GM20431 (cell line): Measurements from ENCODE around the gene PLD6.

Experiments
- in situ Hi-C: fragments of 300-500 bp; cut with MseI, MboI; formaldehyde crosslinking; loops from one replicate; pipeline ENCODE4 v1.15.0; 2020; ENCODE audit warnings: low sequenced_read_pairs; ENCODE audit not compliant: unreplicated experiment

PLD6 gene

DNA sequence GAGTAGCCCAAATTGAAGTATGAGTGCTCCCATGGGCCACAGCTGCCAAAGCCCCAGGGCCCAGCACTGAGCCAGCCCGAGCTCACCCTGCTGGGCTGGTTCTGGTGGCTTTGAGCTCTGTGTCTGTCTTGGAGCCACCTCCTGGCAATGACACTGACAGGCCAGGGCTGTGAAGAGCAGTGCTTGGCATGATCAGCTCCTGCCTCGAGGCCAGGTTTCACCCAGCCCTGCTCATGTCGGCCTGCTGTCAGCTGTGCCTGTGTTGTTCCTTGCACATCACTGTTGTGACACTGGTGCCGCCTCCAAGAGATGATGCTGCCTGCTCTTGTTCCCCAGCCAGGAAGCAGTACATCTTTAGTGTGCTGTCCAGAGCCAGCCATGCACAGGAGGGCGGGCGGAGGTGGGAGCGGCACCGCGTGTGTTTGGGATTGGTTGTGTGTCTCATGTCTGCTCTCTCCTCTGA, 26.0 kb downstream of the PLD6 start:
- in situ Hi-C loops: no loop called here

DNA sequence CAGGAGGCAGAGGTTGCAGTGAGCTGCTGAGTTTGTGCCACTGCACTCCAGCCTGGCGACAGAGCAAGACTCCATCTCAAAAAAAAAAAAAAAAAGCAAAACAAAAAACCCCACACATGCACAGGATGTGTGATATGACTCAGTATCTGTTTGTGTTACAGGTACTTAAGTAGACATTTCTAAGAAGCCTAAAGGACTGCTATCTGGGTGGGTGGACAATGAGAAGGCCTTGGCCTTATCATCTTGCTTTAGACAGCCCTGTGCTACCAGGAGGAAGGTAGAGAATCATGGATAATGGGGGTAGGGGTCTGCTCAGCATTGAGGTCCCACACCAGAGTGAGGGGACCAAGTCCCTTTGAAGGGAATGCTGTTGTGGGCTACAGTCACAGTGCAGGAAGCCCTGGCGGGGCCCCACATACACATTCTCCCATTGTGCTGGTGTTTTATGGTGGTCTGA, 26.7 kb downstream of the PLD6 start:
- in situ Hi-C loops: no loop called here

DNA sequence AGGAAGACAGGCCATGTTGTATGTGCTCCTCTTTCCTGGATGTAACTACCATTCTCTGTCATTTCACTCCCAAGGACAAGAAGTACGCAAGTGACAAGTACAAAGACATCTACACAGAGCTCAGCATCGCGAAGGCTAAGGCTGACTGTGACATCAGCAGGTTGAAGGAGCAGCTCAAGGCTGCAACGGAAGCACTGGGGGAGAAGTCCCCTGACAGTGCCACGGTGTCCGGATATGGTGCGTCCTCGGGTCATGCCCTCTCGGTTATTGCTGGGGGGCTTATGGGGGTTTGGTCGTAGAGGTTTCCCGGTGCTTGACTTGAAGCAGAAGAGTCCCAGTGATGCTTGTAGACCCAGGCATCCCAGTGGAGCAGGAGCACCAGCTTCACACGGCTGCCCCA, 29.0 kb downstream of the PLD6 start:
- in situ Hi-C loops: no loop called here

DNA sequence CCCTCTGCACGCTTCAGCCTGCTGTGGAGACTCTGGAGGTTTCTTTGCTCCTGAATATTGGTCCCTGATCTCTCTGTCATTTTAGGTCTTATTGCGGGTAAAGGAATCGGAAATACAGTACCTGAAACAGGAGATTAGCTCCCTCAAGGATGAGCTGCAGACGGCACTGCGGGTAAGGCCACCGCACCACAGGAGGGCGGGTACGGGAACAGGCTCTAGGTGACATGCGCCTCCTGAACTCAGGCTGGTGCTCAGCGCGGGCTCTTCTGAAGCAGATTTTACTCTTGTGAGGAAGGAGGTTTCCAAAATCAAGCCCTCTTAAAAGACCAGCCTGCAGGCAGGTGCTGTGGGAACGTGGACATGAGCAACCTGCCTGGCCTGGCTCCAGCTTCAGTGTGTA, 29.8 kb downstream of the PLD6 start:
- in situ Hi-C loops: no loop called here

DNA sequence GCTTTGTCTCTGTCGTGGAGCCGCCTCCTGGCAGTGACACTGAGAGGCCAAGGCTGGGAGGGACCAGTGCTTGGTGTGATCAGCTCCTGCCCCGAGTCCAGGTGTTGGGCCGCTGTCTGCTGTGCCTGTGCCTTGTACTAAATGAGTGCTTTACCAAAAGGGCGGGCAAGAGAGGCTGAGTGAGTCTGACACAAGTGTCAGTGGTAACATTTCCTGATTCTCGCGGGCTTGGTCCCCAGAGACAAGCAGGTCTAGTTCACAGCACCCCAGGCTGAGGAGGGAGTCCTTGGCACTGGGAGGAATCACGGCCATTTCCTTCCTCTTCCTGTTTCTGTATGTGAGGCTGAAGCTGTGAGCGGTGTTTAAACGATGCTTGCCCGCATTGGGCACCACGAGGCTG, 30.2 kb downstream of the PLD6 start:
- in situ Hi-C loops: no loop called here

DNA sequence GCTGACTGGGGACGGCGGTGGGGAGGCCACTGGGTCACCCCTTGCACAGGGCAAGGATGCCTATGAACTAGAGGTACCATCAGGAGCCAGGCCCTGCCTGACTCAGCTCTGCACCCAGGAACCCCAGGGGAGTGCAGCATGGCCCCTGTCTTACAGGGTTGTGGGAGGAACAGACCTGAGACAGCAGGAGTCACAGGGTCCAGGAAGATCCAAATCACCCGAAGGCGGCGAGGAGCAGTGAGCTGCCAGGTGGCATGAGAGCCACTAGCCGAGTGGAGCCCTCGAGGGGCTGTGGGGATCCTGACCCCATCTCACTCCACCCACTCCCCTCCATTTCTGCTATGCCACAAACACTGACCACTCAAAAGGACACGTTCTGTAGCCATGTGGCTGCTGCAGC, 30.8 kb downstream of the PLD6 start:
- in situ Hi-C loops: no loop called here

DNA sequence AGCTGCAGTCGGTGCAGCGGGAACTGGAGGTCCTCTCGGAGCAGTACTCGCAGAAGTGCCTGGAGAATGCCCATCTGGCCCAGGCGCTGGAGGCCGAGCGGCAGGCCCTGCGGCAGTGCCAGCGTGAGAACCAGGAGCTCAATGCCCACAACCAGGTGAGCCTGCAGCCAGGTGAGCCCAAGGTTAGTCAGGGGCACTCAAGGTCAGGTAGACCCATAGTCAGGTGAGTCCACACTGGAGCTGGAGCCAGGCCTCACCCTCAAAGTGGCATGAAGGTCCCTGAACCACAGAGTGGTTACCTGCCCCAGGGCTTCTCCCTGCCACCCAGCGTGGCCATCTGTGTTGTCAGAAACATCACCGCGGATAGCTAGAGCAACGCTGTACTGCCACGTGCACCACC, 32.2 kb downstream of the PLD6 start:
- in situ Hi-C loops: loop anchor here (25.0 kb wide), 1 partner anchor 88 kb away; no protein-coding TSS in a partner anchor

DNA sequence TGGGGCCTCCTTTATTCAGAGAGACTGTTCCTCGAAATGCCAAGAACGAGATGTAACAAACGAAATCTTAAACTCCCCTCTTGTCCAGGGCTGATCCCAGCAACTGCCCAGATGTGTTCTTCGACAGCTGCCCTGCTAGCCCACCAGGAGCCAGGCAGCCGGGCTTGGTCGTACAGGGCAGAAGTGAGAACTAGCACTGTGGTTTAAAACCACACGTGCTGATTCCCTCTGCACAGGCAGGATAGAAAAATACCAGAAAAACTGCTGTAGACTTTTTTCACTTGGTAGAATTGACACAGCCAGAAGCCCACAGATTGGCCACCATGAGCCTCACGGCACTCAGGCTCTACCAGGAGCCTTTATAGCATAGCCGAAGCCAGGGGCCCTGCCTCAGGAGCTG, 33.1 kb downstream of the PLD6 start:
- in situ Hi-C loops: loop anchor here (25.0 kb wide), 1 partner anchor 89 kb away; no protein-coding TSS in a partner anchor

DNA sequence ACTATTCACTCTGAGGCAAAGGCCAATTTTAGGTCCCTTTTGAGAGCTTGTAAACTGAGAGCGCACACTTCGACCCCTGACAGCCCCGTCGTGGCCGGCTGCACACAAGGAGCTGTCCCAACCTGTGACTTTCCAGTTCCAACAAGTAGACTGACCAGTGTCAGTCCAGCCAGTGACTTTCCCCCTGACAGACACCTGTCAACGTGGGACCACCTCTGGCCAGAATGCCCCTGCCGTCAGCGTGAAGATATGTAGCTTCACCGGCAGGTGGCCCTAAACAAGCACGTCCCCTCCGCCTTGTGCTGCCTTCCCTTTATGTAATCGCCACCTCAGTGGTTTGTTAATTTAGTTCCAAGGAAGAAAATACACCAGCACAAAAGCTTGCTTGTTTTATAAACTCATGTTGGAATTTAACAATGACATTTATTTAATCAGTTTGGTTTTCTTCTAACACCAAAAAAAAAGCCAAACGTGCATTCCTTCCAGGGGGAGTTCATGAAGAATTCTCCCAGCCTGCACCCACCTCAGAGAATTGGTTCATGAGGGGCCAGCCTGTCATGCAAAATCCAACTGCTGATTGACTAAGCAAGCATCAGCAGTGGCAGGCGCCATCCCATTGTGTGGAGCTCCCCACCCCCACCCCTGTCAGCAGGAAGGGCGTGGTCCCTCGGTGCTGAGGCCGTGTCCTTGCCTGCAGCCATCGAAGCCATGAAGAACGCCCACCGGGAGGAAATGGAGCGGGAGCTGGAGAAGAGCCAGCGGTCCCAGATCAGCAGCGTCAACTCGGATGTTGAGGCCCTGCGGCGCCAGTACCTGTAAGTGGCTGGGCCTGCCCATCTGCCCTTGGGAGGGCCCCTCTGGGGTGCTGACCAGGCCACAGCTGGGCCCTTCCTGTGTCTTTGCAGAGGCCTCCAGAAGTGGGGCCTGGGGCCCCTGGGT, 33.9 kb downstream of the PLD6 start:
- in situ Hi-C loops: loop anchor here (25.0 kb wide), 1 partner anchor 90 kb away; no protein-coding TSS in a partner anchor

DNA sequence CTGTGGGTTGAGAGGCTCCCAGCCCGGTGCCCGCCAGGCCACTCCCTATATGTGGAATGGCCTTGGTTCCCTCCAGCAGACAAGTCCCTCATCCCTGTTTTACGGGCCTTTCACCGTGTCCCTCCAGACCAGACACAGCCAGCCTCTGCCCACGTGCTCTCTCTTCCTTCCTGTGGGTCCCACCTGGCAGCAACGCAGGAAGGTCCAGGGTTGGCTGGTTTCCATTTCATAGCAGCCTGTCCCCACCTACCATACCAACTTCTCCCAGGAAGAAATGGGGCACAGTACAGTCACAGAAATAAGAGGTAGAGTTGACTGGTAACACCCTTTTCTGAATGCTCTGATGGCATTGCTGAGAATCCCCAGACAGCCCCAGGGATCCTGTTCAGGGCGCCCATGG, 34.9 kb downstream of the PLD6 start:
- in situ Hi-C loops: loop anchor here (25.0 kb wide), 1 partner anchor 91 kb away; no protein-coding TSS in a partner anchor

DNA sequence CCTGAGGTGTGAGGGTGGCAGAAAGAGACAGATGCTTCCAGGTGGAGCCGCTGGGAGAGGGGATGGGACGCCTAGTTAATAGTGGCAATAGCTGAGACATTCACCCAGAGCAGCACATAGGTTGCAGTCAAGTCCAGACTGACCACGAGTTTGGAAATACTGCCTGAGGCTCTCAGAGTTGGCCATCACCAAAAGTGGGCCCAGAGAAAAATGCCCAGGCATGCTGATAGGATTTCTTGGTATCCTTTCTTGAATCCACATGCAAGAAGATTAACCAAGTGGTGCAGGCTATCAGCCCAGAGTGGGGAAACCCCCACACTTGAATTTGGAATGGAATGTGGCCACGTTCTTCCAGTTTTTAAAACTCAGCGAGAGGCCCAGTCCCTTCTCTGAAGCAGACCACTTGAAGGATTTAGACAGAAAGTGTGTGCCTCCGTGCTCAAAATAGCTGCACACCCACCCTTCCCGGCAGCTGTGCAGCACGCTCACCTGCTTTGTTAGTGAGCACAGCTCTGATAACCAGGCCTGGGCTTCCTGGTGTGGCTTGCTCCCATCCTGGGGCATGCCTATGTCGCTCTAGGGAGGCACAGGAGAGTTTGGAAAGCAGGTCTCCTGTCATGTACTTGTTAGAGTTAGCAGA, 35.7 kb downstream of the PLD6 start:
- in situ Hi-C loops: loop anchor here (25.0 kb wide), 1 partner anchor 92 kb away; no protein-coding TSS in a partner anchor

DNA sequence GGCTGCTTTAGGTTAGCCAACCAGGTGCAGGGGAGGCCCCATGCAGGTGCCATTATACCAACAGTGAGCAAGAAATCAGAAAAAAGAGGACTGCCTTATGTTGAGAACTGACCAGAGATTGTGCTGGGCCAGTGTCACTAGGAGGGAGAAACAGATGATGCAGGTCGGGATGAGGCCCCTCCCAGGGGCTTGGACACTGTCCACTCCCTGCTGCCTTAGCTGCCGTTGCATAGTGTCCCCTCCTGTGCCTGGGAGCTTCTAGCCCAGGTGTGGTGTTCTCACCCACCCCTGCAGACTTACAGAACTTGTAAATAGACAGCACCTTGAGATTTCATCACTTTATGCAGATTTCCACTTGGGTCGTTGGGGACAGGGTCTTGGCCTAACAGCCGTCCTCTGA, 36.7 kb downstream of the PLD6 start:
- in situ Hi-C loops: loop anchor here (25.0 kb wide), 1 partner anchor 93 kb away; no protein-coding TSS in a partner anchor

DNA sequence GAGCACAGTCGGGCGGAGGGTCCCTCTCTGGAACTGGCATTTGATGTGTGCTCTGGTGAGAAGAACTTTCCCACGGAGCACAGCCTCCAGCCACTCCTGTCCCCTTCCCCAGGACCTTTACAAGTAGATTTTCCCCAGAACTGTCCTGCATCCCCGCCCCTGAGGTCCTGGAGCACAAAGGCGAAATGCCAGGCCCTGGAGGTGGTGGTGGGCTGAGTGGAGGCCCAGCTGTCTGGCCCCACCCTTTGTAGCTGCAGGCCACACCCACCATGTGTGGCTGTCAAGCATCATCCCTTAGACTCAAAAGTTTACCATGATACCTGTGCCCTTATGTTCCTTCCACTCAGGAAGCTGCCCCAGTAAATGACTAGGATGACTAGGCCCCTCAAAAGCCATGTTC, 37.7 kb downstream of the PLD6 start:
- in situ Hi-C loops: loop anchor here (25.0 kb wide), 1 partner anchor 94 kb away; no protein-coding TSS in a partner anchor

DNA sequence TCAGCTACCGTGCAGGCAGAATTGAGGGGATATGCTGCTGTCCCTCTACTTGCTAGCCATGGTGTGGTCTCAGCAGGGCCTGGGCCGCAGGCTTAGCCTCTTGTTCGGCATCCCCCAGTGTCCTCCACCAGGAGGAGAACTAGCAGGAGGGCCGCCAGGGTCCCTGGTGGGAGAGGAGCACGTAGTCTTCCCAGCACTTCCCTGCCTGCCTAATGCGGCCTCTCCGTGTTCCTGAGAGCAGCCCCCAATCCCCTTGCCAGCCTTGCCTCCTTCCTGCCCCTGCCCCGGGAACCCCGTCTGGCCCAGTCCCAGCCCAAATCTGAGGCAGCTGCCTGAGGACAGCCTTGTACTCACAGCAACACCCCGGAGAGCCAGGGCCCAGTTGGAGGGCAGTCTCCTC, 38.1 kb downstream of the PLD6 start:
- in situ Hi-C loops: loop anchor here (25.0 kb wide), 1 partner anchor 94 kb away; no protein-coding TSS in a partner anchor

DNA sequence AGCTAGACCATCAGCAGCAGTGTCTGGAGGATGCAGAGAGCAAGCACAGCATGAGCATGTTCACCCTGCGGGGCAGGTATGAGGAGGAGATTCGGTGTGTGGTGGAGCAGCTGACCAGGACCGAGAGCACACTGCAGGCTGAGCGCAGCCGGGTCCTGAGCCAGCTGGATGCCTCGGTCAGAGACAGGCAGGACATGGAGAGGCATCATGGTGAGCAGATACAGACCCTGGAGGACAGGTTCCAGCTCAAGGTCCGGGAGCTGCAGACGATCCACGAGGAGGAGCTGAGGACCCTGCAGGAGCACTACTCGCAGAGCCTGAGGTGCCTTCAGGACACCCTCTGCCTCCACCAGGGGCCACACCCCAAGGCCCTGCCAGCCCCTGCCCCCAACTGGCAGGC, 38.8 kb downstream of the PLD6 start:
- in situ Hi-C loops: loop anchor here (25.0 kb wide), 1 partner anchor 95 kb away; no protein-coding TSS in a partner anchor

DNA sequence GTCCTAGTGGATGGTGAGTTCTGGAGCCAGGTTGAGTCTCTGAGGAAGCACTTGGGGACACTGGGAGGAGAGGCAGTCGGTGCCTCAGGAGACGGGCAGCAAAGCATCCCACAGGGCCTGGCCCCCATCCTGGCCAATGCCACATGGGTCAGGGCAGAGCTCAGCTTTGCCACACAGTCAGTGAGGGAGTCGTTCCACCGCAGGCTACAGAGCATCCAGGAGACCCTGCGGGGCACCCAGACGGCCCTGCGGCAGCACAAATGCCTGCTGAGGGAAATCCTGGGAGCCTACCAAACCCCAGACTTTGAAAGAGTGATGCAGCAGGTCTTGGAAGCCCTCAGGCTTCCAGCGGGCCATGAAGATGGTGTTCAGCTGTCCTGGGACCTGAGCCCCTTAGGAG, 39.7 kb downstream of the PLD6 start:
- in situ Hi-C loops: loop anchor here (25.0 kb wide), 1 partner anchor 96 kb away; no protein-coding TSS in a partner anchor

DNA sequence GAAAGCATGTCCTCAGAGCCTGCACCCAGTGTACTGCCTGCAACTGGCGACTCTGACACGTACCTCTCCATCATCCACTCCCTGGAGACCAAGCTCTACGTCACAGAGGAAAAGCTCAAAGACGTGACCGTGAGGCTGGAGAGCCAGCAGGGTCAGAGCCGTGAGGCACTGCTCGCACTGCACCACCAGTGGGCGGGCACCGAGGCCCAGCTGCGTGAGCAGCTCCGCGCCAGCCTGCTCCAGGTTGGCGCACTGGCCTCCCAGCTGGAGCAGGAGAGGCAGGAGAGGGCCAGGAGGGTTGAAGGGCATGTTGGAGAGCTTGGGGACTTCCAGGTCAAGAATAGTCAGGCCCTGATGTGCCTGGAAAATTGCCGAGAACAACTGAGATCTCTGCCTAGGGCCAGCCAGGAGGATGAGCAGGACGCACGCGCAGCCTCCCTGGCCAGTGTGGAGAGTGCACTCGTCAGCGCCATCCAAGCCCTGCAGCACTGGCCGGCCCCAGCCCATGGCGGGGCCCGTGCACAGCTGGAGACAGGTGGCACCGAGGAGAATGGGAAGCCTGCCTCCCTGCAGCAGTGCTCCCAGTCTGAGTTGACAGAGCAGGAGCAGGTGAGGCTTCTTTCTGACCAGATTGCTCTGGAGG, 40.3 kb downstream of the PLD6 start:
- in situ Hi-C loops: loop anchor here (25.0 kb wide), 1 partner anchor 97 kb away; no protein-coding TSS in a partner anchor

DNA sequence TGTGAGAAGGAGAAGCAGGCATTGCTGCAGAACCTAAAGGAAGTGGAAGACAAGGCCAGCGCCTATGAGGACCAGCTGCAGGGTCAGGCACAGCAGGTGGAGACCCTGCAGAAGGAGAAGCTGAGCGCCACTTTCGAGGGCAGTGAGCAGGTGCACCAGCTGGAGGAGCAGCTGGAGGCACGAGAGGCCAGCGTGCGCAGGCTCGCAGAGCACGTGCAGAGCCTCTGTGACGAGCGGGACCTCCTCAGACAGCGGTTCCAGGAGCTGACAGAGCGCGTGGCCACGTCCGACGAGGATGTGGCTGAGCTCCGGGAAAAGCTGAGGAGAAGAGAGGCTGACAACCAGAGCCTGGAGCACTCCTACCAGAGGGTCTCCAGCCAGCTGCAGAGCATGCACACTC, 41.5 kb downstream of the PLD6 start:
- in situ Hi-C loops: loop anchor here (25.0 kb wide), 1 partner anchor 98 kb away; no protein-coding TSS in a partner anchor

DNA sequence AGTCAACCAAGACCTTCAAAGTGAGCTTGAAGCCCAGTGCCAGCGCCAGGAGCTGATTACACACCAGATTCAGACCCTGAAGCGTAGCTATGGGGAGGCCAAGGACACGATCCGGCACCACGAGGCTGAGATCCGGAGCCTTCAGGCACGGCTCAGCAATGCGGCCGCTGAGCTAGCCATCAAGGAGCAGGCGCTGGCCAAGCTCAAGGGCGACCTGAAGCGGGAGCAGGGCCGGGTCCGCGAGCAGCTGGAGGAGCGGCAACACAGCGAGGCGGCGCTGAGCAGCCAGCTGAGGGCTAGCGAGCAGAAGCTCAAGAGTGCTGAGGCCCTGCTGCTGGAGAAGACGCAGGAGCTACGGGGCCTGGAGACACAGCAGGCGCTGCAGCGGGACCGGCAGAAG, 42.0 kb downstream of the PLD6 start:
- in situ Hi-C loops: loop anchor here (25.0 kb wide), 1 partner anchor 98 kb away; no protein-coding TSS in a partner anchor

DNA sequence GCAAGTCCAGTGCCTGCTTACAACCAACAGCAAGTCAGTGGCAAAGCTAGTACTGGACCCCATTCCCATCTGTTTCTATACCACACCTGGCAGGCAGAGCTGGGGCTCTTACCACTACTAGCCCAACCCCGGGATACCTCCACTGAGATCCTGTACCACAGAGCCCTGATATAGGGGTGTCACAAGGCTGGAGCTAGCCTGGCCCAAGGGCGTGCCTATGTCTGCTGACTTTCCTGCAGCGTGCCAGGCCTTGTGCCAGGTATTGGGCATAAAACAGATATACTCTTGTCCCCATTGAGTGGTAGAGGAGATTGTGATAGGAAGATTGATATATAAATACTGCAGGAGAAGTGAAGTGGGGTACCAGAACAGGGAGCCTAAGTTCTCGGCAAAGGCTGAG, 44.4 kb downstream of the PLD6 start:
- in situ Hi-C loops: loop anchor here (25.0 kb wide), 1 partner anchor 101 kb away; no protein-coding TSS in a partner anchor
